Mesenteric fat pad (tissue), 1 donor: ENCODE measurements around the gene PAX7. TPM values are rescaled to one million over a fixed set of nuclear protein-coding genes. Genes with fewer than 3 reads are reported as not detected.
"Not testable (repeated sequence)": the region's sequence is repeated elsewhere in the genome, so short reads cannot be mapped to it uniquely, and the experiment has no call there.

Experiments
- DNase-seq: peaks from one replicate; pipeline ENCODE4 v3.0.0-alpha.2; 2020; ENCODE audit warnings: low spot score
- total RNA-seq: library from RNA; stranded (reverse); fragmentation: NEBNext Ultra II Directional; extraction: Animal tissue kit (Norgen Biotek cat#: 25700); gene quantifications from one replicate; pipeline ENCODE4 v1.2.1, GENCODE V29; 2021
- donor health status: DM: yes; HTN: yes; CAD: no.

Gene PAX7
- total RNA-seq, 1 donor from 2014 or later, result not detected

- no peak for DNase-seq
Observed at GRCh38 chr1:18724801-18725200, 94.2 kb downstream of the PAX7 start.

GRCh38 chr1:18725231-18725895 is 94.7 kb downstream of the PAX7 start:
- no peak for DNase-seq

GRCh38 chr1:18726368-18726767 is 95.7 kb downstream of the PAX7 start:
- no peak for DNase-seq

GRCh38 chr1:18727956-18728355 is 97.3 kb downstream of the PAX7 start:
- no peak for DNase-seq

GRCh38 chr1:18730321-18730720 is 99.7 kb downstream of the PAX7 start:
- no peak for DNase-seq

GRCh38 chr1:18731148-18731547 is 100.5 kb downstream of the PAX7 start:
- no peak for DNase-seq

- no peak for DNase-seq
Observed at GRCh38 chr1:18731591-18732235, 101.1 kb downstream of the PAX7 start.

- no peak for DNase-seq
Observed at GRCh38 chr1:18732686-18733085, 102.0 kb downstream of the PAX7 start.

- DNase-seq, result peak; percentile 57
Observed at GRCh38 chr1:18734001-18734400, 103.4 kb downstream of the PAX7 start.

- DNase-seq, result peak; percentile 68
Observed at GRCh38 chr1:18734461-18735223, 104.0 kb downstream of the PAX7 start.

GRCh38 chr1:18735224-18735997 is 104.8 kb downstream of the PAX7 start:
- DNase-seq, result peak; percentile 62

- peak; percentile 26 for DNase-seq
Observed at GRCh38 chr1:18736958-18737357, 106.3 kb downstream of the PAX7 start.

GRCh38 chr1:18738126-18738525 is 107.5 kb downstream of the PAX7 start:
- peak; percentile 59 for DNase-seq

GRCh38 chr1:18738617-18739016 is 108.0 kb downstream of the PAX7 start:
- peak; percentile 14 for DNase-seq

- DNase-seq, result no peak
Observed at GRCh38 chr1:18739408-18739807, 108.8 kb downstream of the PAX7 start.

GRCh38 chr1:18739897-18740296 is 109.3 kb downstream of the PAX7 start:
- peak; percentile 86 for DNase-seq

- DNase-seq, result no peak
Observed at GRCh38 chr1:18740617-18741016, 110.0 kb downstream of the PAX7 start.

GRCh38 chr1:18743233-18743632 is 112.6 kb downstream of the PAX7 start:
- DNase-seq, result peak; percentile 16

GRCh38 chr1:18744381-18744780 is 113.7 kb downstream of the PAX7 start:
- DNase-seq, result not testable (repeated sequence)

GRCh38 chr1:18746981-18747380 is 116.3 kb downstream of the PAX7 start:
- peak; percentile 24 for DNase-seq

- DNase-seq, result no peak
Observed at GRCh38 chr1:18747671-18748070, 117.0 kb downstream of the PAX7 start.
